ENCODE data around the gene CAV3. TPM values are rescaled to one million over a fixed set of nuclear protein-coding genes. Genes with fewer than 3 reads are reported as not detected.

Gene CAV3
- polyA plus RNA-seq, 3 donors, result 0.06 to 1.0 (median 0.13) TPM

GRCh38 chr3:8732413-8732812 is 1.2 kb upstream of the CAV3 start:
- H3K27ac ChIP-seq (ENCODE audit: low read depth, low read length), result no peak overlapping the region
- 68 to 80% (median 76%) methylated on average over 4 of the region's 4 CpGs for WGBS, 3 donors

GRCh38 chr3:8734137-8734878 is 706 bp downstream of the CAV3 start:
- 83 to 91% (median 89%) methylated on average over 19 of the region's 19 CpGs for WGBS, 3 donors
- no peak overlapping the region for H3K27ac ChIP-seq (ENCODE audit: low read depth, low read length)

- no peak overlapping the region for H3K27ac ChIP-seq (ENCODE audit: low read depth, low read length)
- WGBS, 3 donors, result 94 to 97% (median 97%) methylated on average over 1 of the region's 1 CpG
Observed at GRCh38 chr3:8734908-8735307, 1.3 kb downstream of the CAV3 start.

- no peak overlapping the region for H3K27ac ChIP-seq (ENCODE audit: low read depth, low read length)
- WGBS, 3 donors, result 91 to 92% (median 92%) methylated on average over 11 of the region's 11 CpGs
Observed at GRCh38 chr3:8736436-8736835, 2.8 kb downstream of the CAV3 start.

- 88 to 92% (median 88%) methylated on average over 4 of the region's 4 CpGs for WGBS, 3 donors
- H3K27ac ChIP-seq (ENCODE audit: low read depth, low read length), result no peak overlapping the region
Observed at GRCh38 chr3:8737301-8737700, 3.7 kb downstream of the CAV3 start.

- no peak overlapping the region for H3K27ac ChIP-seq (ENCODE audit: low read depth, low read length)
Observed at GRCh38 chr3:8737823-8738222, 4.2 kb downstream of the CAV3 start.

- no peak overlapping the region for H3K27ac ChIP-seq (ENCODE audit: low read depth, low read length)
- WGBS, 3 donors, result 63 to 76% (median 65%) methylated on average over 3 of the region's 3 CpGs
Observed at GRCh38 chr3:8738639-8739038, 5.0 kb downstream of the CAV3 start.

GRCh38 chr3:8739757-8740504 is 6.3 kb downstream of the CAV3 start:
- WGBS, 3 donors, result 71 to 86% (median 84%) methylated on average over 5 of the region's 5 CpGs
- H3K27ac ChIP-seq (ENCODE audit: low read depth, low read length), result no peak overlapping the region

GRCh38 chr3:8741581-8742261 is 8.1 kb downstream of the CAV3 start:
- no peak overlapping the region for H3K27ac ChIP-seq (ENCODE audit: low read depth, low read length)
- WGBS, 3 donors, result 11 to 24% (median 18%) methylated on average over 13 of the region's 13 CpGs

- H3K27ac ChIP-seq (ENCODE audit: low read depth, low read length), result no peak overlapping the region
- WGBS, 3 donors, result 43 to 75% (median 67%) methylated on average over 6 of the region's 6 CpGs
Observed at GRCh38 chr3:8743021-8743601, 9.5 kb downstream of the CAV3 start.

GRCh38 chr3:8743911-8744310 is 10.3 kb downstream of the CAV3 start:
- 81 to 92% (median 88%) methylated on average over 2 to 3 of the region's 3 CpGs for WGBS, 3 donors
- H3K27ac ChIP-seq (ENCODE audit: low read depth, low read length), result no peak overlapping the region

GRCh38 chr3:8745619-8746370 is 12.2 kb downstream of the CAV3 start:
- no peak overlapping the region for H3K27ac ChIP-seq (ENCODE audit: low read depth, low read length)
- WGBS, 3 donors, result 92 to 93% (median 93%) methylated on average over 25 of the region's 25 CpGs

GRCh38 chr3:8746780-8747345 is 13.3 kb downstream of the CAV3 start:
- H3K27ac ChIP-seq (ENCODE audit: low read depth, low read length), result no peak overlapping the region
- 67 to 73% (median 70%) methylated on average over 7 of the region's 7 CpGs for WGBS, 3 donors

GRCh38 chr3:8749316-8749715 is 15.7 kb downstream of the CAV3 start:
- H3K27ac ChIP-seq (ENCODE audit: low read depth, low read length), result no peak overlapping the region
- WGBS, 3 donors, result 63 to 95% (median 88%) methylated on average over 3 of the region's 3 CpGs

GRCh38 chr3:8752832-8753231 is 19.2 kb downstream of the CAV3 start:
- 80 to 83% (median 80%) methylated on average over 14 of the region's 14 CpGs for WGBS, 3 donors
- no peak overlapping the region for H3K27ac ChIP-seq (ENCODE audit: low read depth, low read length)

GRCh38 chr3:8755097-8755496 is 21.5 kb downstream of the CAV3 start:
- WGBS, 3 donors, result 27 to 63% (median 58%) methylated on average over 3 of the region's 3 CpGs

GRCh38 chr3:8755564-8756237 is 22.1 kb downstream of the CAV3 start:
- 73 to 75% (median 74%) methylated on average over 6 of the region's 6 CpGs for WGBS, 3 donors
- no peak overlapping the region for H3K27ac ChIP-seq (ENCODE audit: low read depth, low read length)

More at GRCh38 chr3:8755097-8755496, 21.5 kb downstream of the CAV3 start:
- no peak overlapping the region for H3K27ac ChIP-seq (ENCODE audit: low read depth, low read length)

Data from adipose tissue (tissue), 3 donors.